AG08395 (cell line): ENCODE measurements around the gene GGTLC3.
"Not testable (repeated sequence)": the region's sequence is repeated elsewhere in the genome, so short reads cannot be mapped to it uniquely, and the experiment has no call there.

Experiments
- DNase-seq: peaks from one replicate; pipeline ENCODE4 v3.0.0; 2012; ENCODE audit warnings: mixed read lengths, low spot score

The GGTLC3 gene

GRCh38 chr22:18518061-18518460 lies at the start of gene GGTLC3:
Gene GGTLC3 (minus strand): TSS chr22:18518161. CDS start chr22:18517897, 264 bp downstream.
- DNase-seq = not testable (repeated sequence)

GRCh38 chr22:18560099-18560974 lies 42.4 kb upstream of the GGTLC3 start:
- DNase-seq = not testable (repeated sequence)

GRCh38 chr22:18558939-18559338 lies 41.0 kb upstream of the GGTLC3 start:
- not testable (repeated sequence) for DNase-seq

- not testable (repeated sequence) for DNase-seq
Observed at GRCh38 chr22:18558516-18558915, 40.6 kb upstream of the GGTLC3 start.

- not testable (repeated sequence) for DNase-seq
Observed at GRCh38 chr22:18554280-18555256, 36.6 kb upstream of the GGTLC3 start.

- not testable (repeated sequence) for DNase-seq
Observed at GRCh38 chr22:18552839-18553597, 35.1 kb upstream of the GGTLC3 start.

- DNase-seq = not testable (repeated sequence)
Observed at GRCh38 chr22:18551046-18551445, 33.1 kb upstream of the GGTLC3 start.

- not testable (repeated sequence) for DNase-seq
Observed at GRCh38 chr22:18549458-18550179, 31.7 kb upstream of the GGTLC3 start.

- DNase-seq = not testable (repeated sequence)
Observed at GRCh38 chr22:18544615-18545014, 26.7 kb upstream of the GGTLC3 start.

- not testable (repeated sequence) for DNase-seq
Observed at GRCh38 chr22:18543400-18543799, 25.4 kb upstream of the GGTLC3 start.

GRCh38 chr22:18539994-18540393 lies 22.0 kb upstream of the GGTLC3 start:
- DNase-seq = not testable (repeated sequence)

GRCh38 chr22:18534315-18534714 lies 16.4 kb upstream of the GGTLC3 start:
- DNase-seq = not testable (repeated sequence)

- not testable (repeated sequence) for DNase-seq
Observed at GRCh38 chr22:18533633-18534032, 15.7 kb upstream of the GGTLC3 start.

GRCh38 chr22:18529416-18530145 lies 11.6 kb upstream of the GGTLC3 start:
- not testable (repeated sequence) for DNase-seq

GRCh38 chr22:18528597-18529415 lies 10.8 kb upstream of the GGTLC3 start:
- not testable (repeated sequence) for DNase-seq

GRCh38 chr22:18527752-18528596 lies 10.0 kb upstream of the GGTLC3 start, which contains the start of gene TMEM191B:
Gene TMEM191B (plus strand): TSS chr22:18527802. CDS start chr22:18527981, 179 bp downstream.
- DNase-seq = not testable (repeated sequence)

GRCh38 chr22:18523328-18523727 lies 5.4 kb upstream of the GGTLC3 start:
- DNase-seq = not testable (repeated sequence)

GRCh38 chr22:18522762-18523161 lies 4.8 kb upstream of the GGTLC3 start:
- DNase-seq = not testable (repeated sequence)
